Activated B cell treated with CpG ODN at 0.5 μM for 24 hours (primary cell): Measurements from ENCODE around the gene VSX2. TPM values are rescaled to one million over a fixed set of nuclear protein-coding genes. Genes with fewer than 3 reads are reported as not detected.

ENCODE experiments used
- ATAC-seq: fragments of 200-7000 bp; cut with Tn5 transposase; one replicate; pipeline ENCODE4 v1.10.0; 2021; ENCODE audit warnings: low read depth, mild to moderate bottlenecking, moderate library complexity
- CTCF ChIA-PET: fragments of 350-600 bp; sonication (Branson Sonifier 250); formaldehyde crosslinking; loops from one replicate; lab custom pipeline; 2021; ENCODE audit warnings: antibody characterized with exemption; lab: Charles Lee
- POLR2A ChIA-PET: fragments of 350-600 bp; sonication (Branson Sonifier 250); formaldehyde crosslinking; loops from one replicate; lab custom pipeline; 2021; ENCODE audit warnings: antibody characterized with exemption; lab: Charles Lee
- DNase-seq: peaks from one replicate; pipeline ENCODE4 v3.0.0; 2022
- H3K27ac Mint-ChIP-seq: one replicate; pipeline ENCODE4 v1.8.0; 2020; ENCODE audit warnings: mixed read lengths
- H3K27me3 Mint-ChIP-seq: one replicate; pipeline ENCODE4 v1.8.0; 2021; ENCODE audit warnings: mixed read lengths
- H3K36me3 Mint-ChIP-seq: one replicate; pipeline ENCODE4 v1.8.0; 2021; ENCODE audit warnings: low read depth, mixed read lengths
- H3K4me1 Mint-ChIP-seq: one replicate; pipeline ENCODE4 v1.8.0; 2021; ENCODE audit warnings: mixed read lengths
- H3K4me3 Mint-ChIP-seq: one replicate; pipeline ENCODE4 v1.8.0; 2020; ENCODE audit warnings: mild to moderate bottlenecking, mixed read lengths
- H3K9me3 Mint-ChIP-seq: one replicate; pipeline ENCODE4 v1.8.0; 2020; ENCODE audit warnings: mixed read lengths
- intact Hi-C: fragments of 100-400 bp; cut with micrococcal nuclease; formaldehyde crosslinking; loops from one replicate; pipeline ENCODE4 v1.15.1; 2024
- total RNA-seq: library from RNA; stranded (reverse); gene quantifications from 2 replicates; pipeline ENCODE4 v1.2.3, GENCODE V29; 2022
- TF ChIP-seq, protein P1 (sequence below): fragments of 200-600 bp; IDR thresholded peaks from one replicate; pipeline ENCODE4 v1.8.0; 2022; ENCODE audit warnings: antibody characterized with exemption, mild to moderate bottlenecking

VSX2 gene
- total RNA-seq, 1 donor from 2014 or later: not detected

DNA sequence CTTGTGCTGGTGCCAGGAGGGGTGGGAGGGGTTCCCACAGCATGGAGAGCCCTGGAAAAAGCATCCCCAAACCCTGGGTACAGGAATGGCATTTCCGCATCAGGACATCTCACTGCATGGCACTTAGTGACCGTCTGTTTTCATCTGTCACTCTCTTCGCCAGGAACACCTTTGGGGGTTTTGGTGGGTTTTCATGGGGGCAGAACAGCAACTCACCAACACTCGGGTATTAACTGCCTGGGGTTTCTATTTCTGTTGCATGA lies 3.5 kb downstream of the VSX2 start:
- TF ChIP-seq, protein P1, sequence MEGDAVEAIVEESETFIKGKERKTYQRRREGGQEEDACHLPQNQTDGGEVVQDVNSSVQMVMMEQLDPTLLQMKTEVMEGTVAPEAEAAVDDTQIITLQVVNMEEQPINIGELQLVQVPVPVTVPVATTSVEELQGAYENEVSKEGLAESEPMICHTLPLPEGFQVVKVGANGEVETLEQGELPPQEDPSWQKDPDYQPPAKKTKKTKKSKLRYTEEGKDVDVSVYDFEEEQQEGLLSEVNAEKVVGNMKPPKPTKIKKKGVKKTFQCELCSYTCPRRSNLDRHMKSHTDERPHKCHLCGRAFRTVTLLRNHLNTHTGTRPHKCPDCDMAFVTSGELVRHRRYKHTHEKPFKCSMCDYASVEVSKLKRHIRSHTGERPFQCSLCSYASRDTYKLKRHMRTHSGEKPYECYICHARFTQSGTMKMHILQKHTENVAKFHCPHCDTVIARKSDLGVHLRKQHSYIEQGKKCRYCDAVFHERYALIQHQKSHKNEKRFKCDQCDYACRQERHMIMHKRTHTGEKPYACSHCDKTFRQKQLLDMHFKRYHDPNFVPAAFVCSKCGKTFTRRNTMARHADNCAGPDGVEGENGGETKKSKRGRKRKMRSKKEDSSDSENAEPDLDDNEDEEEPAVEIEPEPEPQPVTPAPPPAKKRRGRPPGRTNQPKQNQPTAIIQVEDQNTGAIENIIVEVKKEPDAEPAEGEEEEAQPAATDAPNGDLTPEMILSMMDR: no peak
- no peak for ATAC-seq
- Mint-ChIP-seq H3K36me3 (no peaks in the 10 kb centered on the region), H3K4me3 (no peak overlapping the region), H3K27ac (no peak overlapping the region), H3K9me3 (no peaks in the 10 kb centered on the region), H3K27me3 (peaks cover 75% of the 10 kb centered on the region), H3K4me1 (peaks cover 26% of the 10 kb centered on the region)
- DNase-seq: no peak
- intact Hi-C loops: no loop called here
- POLR2A ChIA-PET: no interaction called here
- CTCF ChIA-PET: interaction anchor here (1.2 kb wide), 1 partner anchor 15 kb away, joined by 3 read pairs; no protein-coding TSS in a partner anchor

DNA sequence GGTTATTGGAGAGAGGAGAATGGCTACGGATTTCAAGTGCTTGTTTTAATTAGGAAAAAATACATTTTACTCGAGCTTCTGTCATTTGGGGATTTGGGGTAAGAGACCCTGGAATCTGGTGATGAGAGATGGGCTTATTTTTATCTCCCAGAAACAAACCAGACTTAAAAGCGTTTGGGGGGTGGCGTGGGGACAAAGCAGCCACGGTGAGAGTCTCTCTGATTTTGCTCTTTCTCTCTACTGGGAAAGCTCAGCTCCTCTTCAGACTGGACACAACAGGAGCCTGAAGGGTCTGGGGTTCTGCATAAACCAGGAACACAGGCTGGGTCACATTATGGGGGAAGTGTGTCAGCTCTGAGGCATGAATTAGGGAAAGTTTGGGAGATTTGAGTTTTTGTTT lies 3.8 kb downstream of the VSX2 start:
- H3K36me3 Mint-ChIP-seq: no peaks in the 10 kb centered on the region
- H3K4me1 Mint-ChIP-seq: peaks cover 26% of the 10 kb centered on the region
- H3K27me3 Mint-ChIP-seq: peaks cover 73% of the 10 kb centered on the region
- no peak overlapping the region for H3K4me3 Mint-ChIP-seq
- TF ChIP-seq, protein P1: no peak
- ATAC-seq (no peak), DNase-seq (no peak)
- H3K27ac Mint-ChIP-seq: no peak overlapping the region
- ChIA-PET POLR2A (no interaction called here), CTCF (interaction anchor here (1.2 kb wide), 1 partner anchor 14 kb away, joined by 3 read pairs; no protein-coding TSS in a partner anchor)
- no peaks in the 10 kb centered on the region for H3K9me3 Mint-ChIP-seq
- intact Hi-C loops: no loop called here

DNA sequence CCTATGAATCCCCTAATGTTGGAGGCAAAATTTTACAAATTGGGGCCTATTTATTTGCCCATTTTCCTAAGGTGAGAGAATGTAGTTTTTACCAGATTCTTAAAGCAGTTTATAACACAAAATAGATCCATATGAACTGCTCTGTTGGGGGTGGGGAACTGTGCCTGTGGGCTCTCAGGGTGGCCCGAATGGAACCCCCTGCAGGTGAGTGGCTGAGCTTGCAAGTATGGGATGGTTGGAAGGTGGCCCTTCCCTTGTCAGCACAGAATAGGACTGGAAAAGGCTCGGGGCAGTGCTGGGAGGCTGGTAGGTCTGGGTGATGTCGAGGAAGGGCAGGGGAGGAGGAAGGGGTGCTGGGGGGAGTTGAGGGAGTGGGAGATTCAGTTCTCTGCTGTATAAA lies 4.9 kb downstream of the VSX2 start:
- Mint-ChIP-seq H3K27me3 (peaks cover 69% of the 10 kb centered on the region), H3K27ac (no peak overlapping the region), H3K4me1 (peaks cover 26% of the 10 kb centered on the region), H3K9me3 (no peaks in the 10 kb centered on the region), H3K36me3 (no peaks in the 10 kb centered on the region), H3K4me3 (no peak overlapping the region)
- TF ChIP-seq, protein P1: no peak
- ChIA-PET POLR2A (no interaction called here), CTCF (no interaction called here)
- DNase-seq: no peak
- intact Hi-C loops: no loop called here
- ATAC-seq: no peak

DNA sequence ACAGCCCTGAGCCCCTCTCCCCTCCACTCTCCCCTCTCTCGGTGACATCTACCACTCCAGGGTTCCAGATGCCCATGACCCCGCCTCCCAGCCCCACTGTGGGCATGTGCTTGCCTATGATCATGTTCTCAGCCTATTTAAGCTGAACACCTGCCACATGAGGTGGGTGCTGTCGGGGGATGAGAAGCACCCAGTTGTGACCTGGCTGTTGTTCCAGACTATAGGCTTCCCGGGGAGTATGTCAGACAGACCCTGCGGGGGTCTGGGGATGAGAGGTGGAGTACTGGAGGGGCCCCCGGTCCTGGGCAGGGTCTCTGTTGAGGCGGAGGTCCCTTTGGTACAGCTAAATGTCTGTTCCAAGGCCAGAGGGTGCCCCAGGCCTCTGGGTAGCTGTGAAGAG lies 6.0 kb downstream of the VSX2 start:
- TF ChIP-seq, protein P1: no peak
- Mint-ChIP-seq H3K4me1 (peaks cover 23% of the 10 kb centered on the region), H3K27me3 (peaks cover 68% of the 10 kb centered on the region), H3K36me3 (no peaks in the 10 kb centered on the region), H3K27ac (no peak overlapping the region), H3K4me3 (no peak overlapping the region), H3K9me3 (no peaks in the 10 kb centered on the region)
- CTCF ChIA-PET: interaction anchor here (0.8 kb wide), 1 partner anchor 133 kb away, joined by 3 read pairs; no protein-coding TSS in a partner anchor
- ATAC-seq: no peak
- intact Hi-C loops: no loop called here
- DNase-seq: no peak
- POLR2A ChIA-PET: no interaction called here

DNA sequence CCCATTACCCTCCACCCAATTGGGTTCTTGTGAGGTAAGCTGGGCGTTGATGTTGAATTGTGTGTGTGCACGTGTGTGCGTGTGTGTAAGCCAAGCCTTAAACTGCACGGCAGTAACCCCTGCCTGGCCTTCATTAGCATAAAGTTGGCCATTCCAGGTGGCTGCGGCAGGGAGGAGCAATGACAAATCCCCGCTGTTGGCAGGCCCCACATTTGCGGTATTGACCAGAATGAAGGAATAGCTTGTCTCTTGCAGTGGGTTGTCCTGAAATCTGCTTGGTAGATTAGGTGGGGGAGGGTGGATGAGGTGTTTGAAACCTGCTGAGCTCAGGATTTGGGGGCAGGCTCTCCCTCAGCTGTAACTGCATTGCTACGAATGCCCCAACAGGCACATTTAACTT lies 7.3 kb downstream of the VSX2 start:
- Mint-ChIP-seq H3K9me3 (no peaks in the 10 kb centered on the region), H3K27me3 (peaks cover 65% of the 10 kb centered on the region), H3K27ac (no peak overlapping the region), H3K4me1 (peaks cover 13% of the 10 kb centered on the region), H3K36me3 (no peaks in the 10 kb centered on the region), H3K4me3 (no peak overlapping the region)
- ATAC-seq (no peak), DNase-seq (no peak)
- TF ChIP-seq, protein P1: no peak
- POLR2A ChIA-PET: no interaction called here
- intact Hi-C loops: no loop called here
- CTCF ChIA-PET: interaction anchor here (1.3 to 2.0 kb wide), 2 partner anchors 10 to 13 kb away, joined by 3 to 5 read pairs; no protein-coding TSS in a partner anchor
